DOHH2 (cell line): Measurements from ENCODE around the gene SAG.

Experiments
- H3F3A ChIP-seq: fragments of 200-600 bp; sonication (generic), shearing (Covaris generic); 2 replicates; pipeline ENCODE4 v1.6.0; 2016; ENCODE audit warnings: antibody characterized with exemption, mild to moderate bottlenecking; ENCODE audit not compliant: control insufficient read depth, insufficient read depth
- H3K27ac ChIP-seq: fragments of 200-600 bp; sonication (generic); 2 replicates; pipeline ENCODE4 v1.5.1; 2014; ENCODE audit warnings: low read depth, mild to moderate bottlenecking, low read length, moderate library complexity
- H3K27me3 ChIP-seq: fragments of 200-600 bp; sonication (generic); 2 replicates; pipeline ENCODE4 v1.6.1; 2014; ENCODE audit warnings: mild to moderate bottlenecking, low read length, mixed read lengths; ENCODE audit not compliant: control insufficient read depth
- H3K36me3 ChIP-seq: fragments of 200-600 bp; sonication (generic); 2 replicates; pipeline ENCODE4 v1.6.1; 2014; ENCODE audit warnings: mild to moderate bottlenecking, low read length, moderate library complexity, mixed read lengths; ENCODE audit not compliant: control insufficient read depth
- H3K4me1 ChIP-seq: fragments of 200-600 bp; sonication (generic); 2 replicates; pipeline ENCODE4 v1.6.1; 2014; ENCODE audit warnings: mild to moderate bottlenecking, low read length, mixed read lengths; ENCODE audit not compliant: control insufficient read depth
- H3K4me2 ChIP-seq: fragments of 200-600 bp; sonication (generic); 2 replicates; pipeline ENCODE4 v1.6.0; 2014; ENCODE audit warnings: mild to moderate bottlenecking, low read length, moderate library complexity
- H3K4me3 ChIP-seq: fragments of 200-600 bp; sonication (generic); 2 replicates; pipeline ENCODE4 v1.5.1; 2014; ENCODE audit warnings: mild to moderate bottlenecking, low read length, mixed read lengths
- H3K79me2 ChIP-seq: fragments of 200-600 bp; sonication (generic); 2 replicates; pipeline ENCODE4 v1.6.1; 2014; ENCODE audit warnings: mild to moderate bottlenecking, low read length, mixed read lengths; ENCODE audit not compliant: control insufficient read depth
- H3K9me2 ChIP-seq: fragments of 200-600 bp; sonication (generic); replicated peaks from 2 replicates; pipeline ENCODE4 v1.6.1; 2014; ENCODE audit warnings: mild to moderate bottlenecking, low read length, mixed read lengths; ENCODE audit not compliant: control insufficient read depth
- H3K9me3 ChIP-seq: fragments of 200-600 bp; sonication (generic); 2 replicates; pipeline ENCODE4 v1.6.1; 2014; ENCODE audit warnings: antibody characterized with exemption, low read length, mixed read lengths; ENCODE audit not compliant: control insufficient read depth, insufficient read depth
- H4K20me1 ChIP-seq: fragments of 200-600 bp; sonication (generic); 2 replicates; pipeline ENCODE4 v1.6.0; 2014; ENCODE audit warnings: low read depth, mild to moderate bottlenecking, antibody characterized with exemption, low read length, moderate library complexity; ENCODE audit not compliant: control insufficient read depth, insufficient read depth
- EZH2phosphoT487 ChIP-seq: fragments of 200-600 bp; sonication (generic); IDR thresholded peaks from 2 replicates; pipeline ENCODE4 v1.6.1; 2017; ENCODE audit warnings: borderline replicate concordance, mild to moderate bottlenecking, antibody characterized with exemption, low read length, moderate library complexity, mixed read lengths
- TF ChIP-seq, protein P1 (sequence below): fragments of 200-600 bp; sonication (generic); IDR thresholded peaks from one replicate; pipeline ENCODE4 v1.5.1; 2014; ENCODE audit warnings: antibody characterized with exemption, mild to moderate bottlenecking, low read depth, low read length; ENCODE audit not compliant: poor library complexity, severe bottlenecking

The SAG gene

DNA sequence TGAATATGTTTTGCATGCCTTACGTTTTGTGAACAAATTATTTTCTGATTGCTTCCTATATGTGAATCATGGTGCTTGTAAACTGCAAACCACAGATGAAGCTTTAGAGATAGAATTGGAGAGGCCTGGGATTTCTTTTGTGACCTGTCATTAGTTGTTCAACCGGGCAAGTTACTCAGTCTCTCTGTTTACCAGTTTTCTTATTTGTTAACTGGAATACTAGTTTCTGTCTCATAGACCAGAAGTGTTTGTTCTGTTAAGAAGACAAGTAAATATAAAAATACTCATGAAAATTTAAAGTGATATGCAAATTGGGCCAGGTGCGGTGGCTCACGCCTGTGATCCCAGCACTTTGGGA, 74.0 kb downstream of the SAG start:
- TF ChIP-seq EZH2phosphoT487, result no peak
- TF ChIP-seq, protein P1, sequence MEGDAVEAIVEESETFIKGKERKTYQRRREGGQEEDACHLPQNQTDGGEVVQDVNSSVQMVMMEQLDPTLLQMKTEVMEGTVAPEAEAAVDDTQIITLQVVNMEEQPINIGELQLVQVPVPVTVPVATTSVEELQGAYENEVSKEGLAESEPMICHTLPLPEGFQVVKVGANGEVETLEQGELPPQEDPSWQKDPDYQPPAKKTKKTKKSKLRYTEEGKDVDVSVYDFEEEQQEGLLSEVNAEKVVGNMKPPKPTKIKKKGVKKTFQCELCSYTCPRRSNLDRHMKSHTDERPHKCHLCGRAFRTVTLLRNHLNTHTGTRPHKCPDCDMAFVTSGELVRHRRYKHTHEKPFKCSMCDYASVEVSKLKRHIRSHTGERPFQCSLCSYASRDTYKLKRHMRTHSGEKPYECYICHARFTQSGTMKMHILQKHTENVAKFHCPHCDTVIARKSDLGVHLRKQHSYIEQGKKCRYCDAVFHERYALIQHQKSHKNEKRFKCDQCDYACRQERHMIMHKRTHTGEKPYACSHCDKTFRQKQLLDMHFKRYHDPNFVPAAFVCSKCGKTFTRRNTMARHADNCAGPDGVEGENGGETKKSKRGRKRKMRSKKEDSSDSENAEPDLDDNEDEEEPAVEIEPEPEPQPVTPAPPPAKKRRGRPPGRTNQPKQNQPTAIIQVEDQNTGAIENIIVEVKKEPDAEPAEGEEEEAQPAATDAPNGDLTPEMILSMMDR, result no peak
- H3K9me3 ChIP-seq, result no peaks in the 10 kb centered on the region
- peak overlapping the region; percentile 64 for H3K4me2 ChIP-seq
- peaks cover 84% of the 10 kb centered on the region for H3K4me1 ChIP-seq
- H3F3A ChIP-seq, result peaks cover 17% of the 10 kb centered on the region
- H3K27ac ChIP-seq, result peak overlapping the region; percentile 4
- H3K4me3 ChIP-seq, result peak overlapping the region; percentile 54; the same call in 1 of the 2 replicates
- H3K79me2 ChIP-seq, result peaks cover 71% of the 10 kb centered on the region
- H4K20me1 ChIP-seq, result peaks cover 9% of the 10 kb centered on the region; the same call in 1 of the 2 replicates
- no peaks in the 10 kb centered on the region for H3K27me3 ChIP-seq
- peaks cover 8% of the 10 kb centered on the region; the same call in 1 of the 2 replicates for H3K36me3 ChIP-seq
- H3K9me2 ChIP-seq, result no peaks in the 10 kb centered on the region

- H3K4me1 ChIP-seq, result peaks cover 93% of the 10 kb centered on the region
- H3K4me2 ChIP-seq, result peak overlapping the region; percentile 88
- H4K20me1 ChIP-seq, result peaks cover 20% of the 10 kb centered on the region
- peaks cover 17% of the 10 kb centered on the region for H3F3A ChIP-seq
- no peaks in the 10 kb centered on the region for H3K9me3 ChIP-seq
- H3K27me3 ChIP-seq, result no peaks in the 10 kb centered on the region
- H3K27ac ChIP-seq, result peak overlapping the region; percentile 90
- peak overlapping the region; percentile 58 for H3K4me3 ChIP-seq
- peaks cover 78% of the 10 kb centered on the region for H3K79me2 ChIP-seq
- H3K36me3 ChIP-seq, result peaks cover 17% of the 10 kb centered on the region
- no peaks in the 10 kb centered on the region for H3K9me2 ChIP-seq
- TF ChIP-seq, protein P1, result peak; percentile 60
- TF ChIP-seq EZH2phosphoT487, result no peak
Measured at GRCh38 chr2:233384015-233384414, 76.4 kb downstream of the SAG start.

- H3K27me3 ChIP-seq, result no peaks in the 10 kb centered on the region
- H3K79me2 ChIP-seq, result peaks cover 77% of the 10 kb centered on the region
- peak overlapping the region; percentile 90 for H3K27ac ChIP-seq
- H3F3A ChIP-seq, result peaks cover 13% of the 10 kb centered on the region
- H3K4me3 ChIP-seq, result peak overlapping the region; percentile 58
- H3K9me2 ChIP-seq, result no peaks in the 10 kb centered on the region
- H4K20me1 ChIP-seq, result peaks cover 20% of the 10 kb centered on the region
- peaks cover 83% of the 10 kb centered on the region for H3K4me1 ChIP-seq
- H3K36me3 ChIP-seq, result peaks cover 27% of the 10 kb centered on the region
- no peaks in the 10 kb centered on the region for H3K9me3 ChIP-seq
- TF ChIP-seq, protein P1, result no peak
- TF ChIP-seq EZH2phosphoT487, result no peak
- peak overlapping the region; percentile 88 for H3K4me2 ChIP-seq
Measured at GRCh38 chr2:233384811-233385488, 77.3 kb downstream of the SAG start.
